GM21576 (cell line): ENCODE data around the gene AOC2.
"Not testable (repeated sequence)": the region's sequence is repeated elsewhere in the genome, so short reads cannot be mapped to it uniquely, and the experiment has no call there.

Experiments
- ATAC-seq: cut with Tn5 transposase; IDR thresholded peaks from one replicate; pipeline ENCODE4 v1.9.1; 2021; ENCODE audit warnings: mild to moderate bottlenecking, moderate library complexity; ENCODE audit not compliant: unreplicated experiment

Gene AOC2

GRCh38 chr17:42853004-42853403 is 8.6 kb downstream of the AOC2 start:
- ATAC-seq: no peak

- ATAC-seq: no peak
Observed at GRCh38 chr17:42853597-42853967, 9.2 kb downstream of the AOC2 start.

GRCh38 chr17:42853968-42854790 is 9.8 kb downstream of the AOC2 start:
- no peak for ATAC-seq

- no peak for ATAC-seq
Observed at GRCh38 chr17:42855048-42855596, 10.7 kb downstream of the AOC2 start.

- not testable (repeated sequence) for ATAC-seq
Observed at GRCh38 chr17:42856093-42856492, 11.7 kb downstream of the AOC2 start.

GRCh38 chr17:42856516-42856915 is 12.1 kb downstream of the AOC2 start:
- ATAC-seq: not testable (repeated sequence)

- ATAC-seq: no peak
Observed at GRCh38 chr17:42857389-42857788, 13.0 kb downstream of the AOC2 start.

GRCh38 chr17:42865638-42866094 is 21.3 kb downstream of the AOC2 start:
- ATAC-seq: no peak

- no peak for ATAC-seq
Observed at GRCh38 chr17:42866216-42866615, 21.8 kb downstream of the AOC2 start.

- ATAC-seq: no peak
Observed at GRCh38 chr17:42866631-42867575, 22.5 kb downstream of the AOC2 start.

- not testable (repeated sequence) for ATAC-seq
Observed at GRCh38 chr17:42867694-42868261, 23.4 kb downstream of the AOC2 start.

GRCh38 chr17:42868338-42868737 is 24.0 kb downstream of the AOC2 start:
- no peak for ATAC-seq

- no peak for ATAC-seq
Observed at GRCh38 chr17:42871647-42872046, 27.3 kb downstream of the AOC2 start.

GRCh38 chr17:42872251-42872965 is 28.0 kb downstream of the AOC2 start:
- ATAC-seq: no peak

- no peak for ATAC-seq
Observed at GRCh38 chr17:42873315-42873714, 28.9 kb downstream of the AOC2 start.

- not testable (repeated sequence) for ATAC-seq
Observed at GRCh38 chr17:42873932-42874695, 29.7 kb downstream of the AOC2 start.

GRCh38 chr17:42877037-42877436 is 32.7 kb downstream of the AOC2 start:
- ATAC-seq: no peak

- ATAC-seq: no peak
Observed at GRCh38 chr17:42878123-42878880, 33.9 kb downstream of the AOC2 start.
